ENCODE results near the gene MLPH. TPM values are rescaled to one million over a fixed set of nuclear protein-coding genes. Genes with fewer than 3 reads are reported as not detected.

The MLPH gene
- total and polyA plus RNA-seq, 2 of the 13 experiments (the other 11 are each of a cell fraction or from before 2014, with no cell fraction given): 0.12 TPM; not detected in 1

DNA sequence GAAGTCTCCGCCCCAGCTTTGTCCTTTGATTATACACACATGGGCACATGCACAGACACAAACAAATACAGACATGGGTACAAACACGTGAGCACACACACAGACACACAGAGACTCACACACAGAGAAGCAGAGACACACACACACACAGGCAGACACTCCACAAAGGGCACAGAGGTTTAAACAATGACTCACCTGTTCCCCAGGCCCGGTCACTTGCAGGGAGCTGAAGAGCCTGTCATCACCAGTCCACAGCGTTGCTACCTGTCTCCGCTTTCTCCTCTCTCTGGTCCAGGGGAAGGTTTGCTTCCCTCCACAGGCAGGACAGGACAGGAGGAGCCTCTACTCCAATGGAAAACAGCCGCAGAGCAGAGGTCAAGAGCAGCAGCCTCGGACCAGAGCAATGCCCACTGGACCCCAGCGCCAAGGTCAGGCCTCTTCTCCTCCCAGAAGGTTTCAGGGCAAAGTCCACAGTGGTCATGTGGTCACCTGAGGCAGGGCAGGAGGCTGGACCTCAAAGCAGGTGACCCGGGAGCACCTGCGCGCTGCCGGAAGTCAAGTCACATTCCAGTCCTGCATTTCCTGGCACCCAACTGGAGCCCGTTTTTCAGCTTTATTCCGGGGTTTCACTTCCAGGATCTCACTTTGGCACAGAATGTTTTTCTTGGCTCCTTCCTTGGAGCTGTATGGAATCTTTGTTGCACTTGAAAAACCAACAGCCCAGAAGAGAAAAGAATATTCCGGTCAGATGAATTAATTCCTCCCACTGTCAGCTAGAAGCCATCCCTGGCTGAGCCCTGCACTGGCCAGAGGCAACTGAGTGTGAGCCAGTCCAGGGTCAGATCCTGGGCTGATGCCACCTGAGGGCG, 103.5 kb downstream of the MLPH start, which contains the start of gene RAB17 (continued):
- TF ChIP-seq NRL (CRISPR knock-in tag; IDR thresholded peaks at IDR 0.05; ENCODE audit: borderline replicate concordance) (peak; percentile 79), ZNF337 (CRISPR knock-in tag; IDR thresholded peaks at IDR 0.05; ENCODE audit: borderline replicate concordance, low read depth) (no peak), SMYD3 (CRISPR knock-in tag; IDR thresholded peaks at IDR 0.05) (peak; percentile 89; the same call in 1 of the 2 replicates), THAP11 (CRISPR knock-in tag; IDR thresholded peaks at IDR 0.05) (peak; percentile 84), ZNF253 (CRISPR knock-in tag; IDR thresholded peaks at IDR 0.05; ENCODE audit: borderline replicate concordance) (no peak), ZFY (CRISPR knock-in tag; IDR thresholded peaks at IDR 0.05) (peak; percentile 22; the same call in 1 of the 2 replicates), MXI1 (IDR thresholded peaks at IDR 0.05; ENCODE audit: borderline replicate concordance, low read depth, low read length) (peak; percentile 46; the same call in 1 of the 3 replicates), ONECUT2 (CRISPR knock-in tag; IDR thresholded peaks at IDR 0.05) (peak; percentile 59; the same call in 1 of the 2 replicates), SMAD9 (CRISPR knock-in tag; IDR thresholded peaks at IDR 0.05) (no peak), GZF1 (CRISPR knock-in tag; IDR thresholded peaks at IDR 0.05) (peak; percentile 72; the same call in 1 of the 2 replicates), ZNF446 (CRISPR knock-in tag; IDR thresholded peaks at IDR 0.05) (no peak), ZNF143 (CRISPR knock-in tag; IDR thresholded peaks at IDR 0.05) (peak; percentile 69), CCAR2 (optimal IDR thresholded peaks at IDR 0.05; ENCODE audit: low read depth, low read length) (peak; percentile 8), ZNF510 (CRISPR knock-in tag; IDR thresholded peaks at IDR 0.05; ENCODE audit: low read depth) (peak; percentile 89; the same call in 1 of the 2 replicates), POGZ (CRISPR knock-in tag; IDR thresholded peaks at IDR 0.05) (peak; percentile 97), SKI (IDR thresholded peaks at IDR 0.05; ENCODE audit: partially characterized antibody) (peak; percentile 78), ZNF282 (IDR thresholded peaks at IDR 0.05; ENCODE audit: partially characterized antibody) (no peak), ZFP36 (IDR thresholded peaks at IDR 0.05; ENCODE audit: borderline replicate concordance, low read depth, low read length, partially characterized antibody) (no peak), BCLAF1 (IDR thresholded peaks at IDR 0.05) (no peak), PRMT3 (CRISPR knock-in tag; IDR thresholded peaks at IDR 0.05; ENCODE audit: borderline replicate concordance, low read depth) (peak; percentile 87; the same call in 1 of the 2 replicates)
- TF ChIP-seq, protein P1, sequence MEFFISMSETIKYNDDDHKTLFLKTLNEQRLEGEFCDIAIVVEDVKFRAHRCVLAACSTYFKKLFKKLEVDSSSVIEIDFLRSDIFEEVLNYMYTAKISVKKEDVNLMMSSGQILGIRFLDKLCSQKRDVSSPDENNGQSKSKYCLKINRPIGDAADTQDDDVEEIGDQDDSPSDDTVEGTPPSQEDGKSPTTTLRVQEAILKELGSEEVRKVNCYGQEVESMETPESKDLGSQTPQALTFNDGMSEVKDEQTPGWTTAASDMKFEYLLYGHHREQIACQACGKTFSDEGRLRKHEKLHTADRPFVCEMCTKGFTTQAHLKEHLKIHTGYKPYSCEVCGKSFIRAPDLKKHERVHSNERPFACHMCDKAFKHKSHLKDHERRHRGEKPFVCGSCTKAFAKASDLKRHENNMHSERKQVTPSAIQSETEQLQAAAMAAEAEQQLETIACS (CRISPR knock-in tag; IDR thresholded peaks at IDR 0.05): peak; percentile 29; the same call in 1 of the 2 replicates
- TF ChIP-seq, protein P2, sequence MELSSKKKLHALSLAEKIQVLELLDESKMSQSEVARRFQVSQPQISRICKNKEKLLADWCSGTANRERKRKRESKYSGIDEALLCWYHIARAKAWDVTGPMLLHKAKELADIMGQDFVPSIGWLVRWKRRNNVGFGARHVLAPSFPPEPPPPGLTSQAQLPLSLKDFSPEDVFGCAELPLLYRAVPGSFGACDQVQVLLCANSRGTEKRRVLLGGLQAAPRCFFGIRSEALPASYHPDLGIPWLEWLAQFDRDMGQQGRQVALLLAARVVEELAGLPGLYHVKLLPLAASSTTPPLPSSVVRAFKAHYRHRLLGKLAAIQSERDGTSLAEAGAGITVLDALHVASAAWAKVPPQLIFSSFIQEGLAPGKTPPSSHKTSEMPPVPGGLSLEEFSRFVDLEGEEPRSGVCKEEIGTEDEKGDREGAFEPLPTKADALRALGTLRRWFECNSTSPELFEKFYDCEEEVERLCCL (CRISPR knock-in tag; IDR thresholded peaks at IDR 0.05; ENCODE audit: borderline replicate concordance): no peak
- TF ChIP-seq, protein P3, sequence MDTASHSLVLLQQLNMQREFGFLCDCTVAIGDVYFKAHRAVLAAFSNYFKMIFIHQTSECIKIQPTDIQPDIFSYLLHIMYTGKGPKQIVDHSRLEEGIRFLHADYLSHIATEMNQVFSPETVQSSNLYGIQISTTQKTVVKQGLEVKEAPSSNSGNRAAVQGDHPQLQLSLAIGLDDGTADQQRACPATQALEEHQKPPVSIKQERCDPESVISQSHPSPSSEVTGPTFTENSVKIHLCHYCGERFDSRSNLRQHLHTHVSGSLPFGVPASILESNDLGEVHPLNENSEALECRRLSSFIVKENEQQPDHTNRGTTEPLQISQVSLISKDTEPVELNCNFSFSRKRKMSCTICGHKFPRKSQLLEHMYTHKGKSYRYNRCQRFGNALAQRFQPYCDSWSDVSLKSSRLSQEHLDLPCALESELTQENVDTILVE (CRISPR knock-in tag; IDR thresholded peaks at IDR 0.05): peak; percentile 79
